ENCODE data around the gene ZBTB39.
A peak's percentile ranks its signal among the peaks of the same experiment; 100 is the strongest.
"Not testable (repeated sequence)": the region's sequence is repeated elsewhere in the genome, so short reads cannot be mapped to it uniquely, and the experiment has no call there.

The ZBTB39 gene

GRCh38 chr12:57019983-57020719 lies 13.8 kb upstream of the ZBTB39 start:
- in situ Hi-C loops (cut with MboI; ENCODE audit: low sequenced_read_pairs, unreplicated experiment) = loop anchor here (10.0 kb wide), 1 partner anchor 45 kb away; no protein-coding TSS in a partner anchor
- TF ChIP-seq CTCF (IDR thresholded peaks at IDR 0.05; ENCODE audit: borderline replicate concordance, control extremely low read depth, extremely low read depth, insufficient read depth, missing control alignments) = no peak
- DNase-seq (ENCODE audit: low spot score) = no peak

GRCh38 chr12:57018906-57019305 lies 12.6 kb upstream of the ZBTB39 start:
- in situ Hi-C loops (cut with MboI; ENCODE audit: low sequenced_read_pairs, unreplicated experiment) = loop anchor here (10.0 kb wide), 1 partner anchor 46 kb away; no protein-coding TSS in a partner anchor
- no peak for TF ChIP-seq CTCF (IDR thresholded peaks at IDR 0.05; ENCODE audit: borderline replicate concordance, control extremely low read depth, extremely low read depth, insufficient read depth, missing control alignments)
- DNase-seq (ENCODE audit: low spot score) = no peak

GRCh38 chr12:57018353-57018752 lies 12.0 kb upstream of the ZBTB39 start:
- DNase-seq (ENCODE audit: low spot score) = not testable (repeated sequence)
- in situ Hi-C loops (cut with MboI; ENCODE audit: low sequenced_read_pairs, unreplicated experiment) = loop anchor here (10.0 kb wide), 1 partner anchor 46 kb away; no protein-coding TSS in a partner anchor

GRCh38 chr12:57016348-57016747 lies 10.0 kb upstream of the ZBTB39 start, which contains the start of gene TAC3:
Gene TAC3 (minus strand): TSS chr12:57016529. CDS start chr12:57015797, 732 bp downstream.
- TF ChIP-seq CTCF (IDR thresholded peaks at IDR 0.05; ENCODE audit: borderline replicate concordance, control extremely low read depth, extremely low read depth, insufficient read depth, missing control alignments) = no peak
- DNase-seq (ENCODE audit: low spot score) = no peak
- in situ Hi-C loops (cut with MboI; ENCODE audit: low sequenced_read_pairs, unreplicated experiment) = loop anchor here (10.0 kb wide), 1 partner anchor 48 kb away; no protein-coding TSS in a partner anchor

- in situ Hi-C loops (cut with MboI; ENCODE audit: low sequenced_read_pairs, unreplicated experiment) = loop anchor here (10.0 kb wide), 1 partner anchor 52 kb away; no protein-coding TSS in a partner anchor
- DNase-seq (ENCODE audit: low spot score) = peak; percentile 62
- TF ChIP-seq CTCF (IDR thresholded peaks at IDR 0.05; ENCODE audit: borderline replicate concordance, control extremely low read depth, extremely low read depth, insufficient read depth, missing control alignments) = no peak
These were observed 6.5 kb upstream of the ZBTB39 start for GRCh38 chr12:57012600-57013465.

GRCh38 chr12:57011438-57012424 lies 5.4 kb upstream of the ZBTB39 start:
- no peak for TF ChIP-seq CTCF (IDR thresholded peaks at IDR 0.05; ENCODE audit: borderline replicate concordance, control extremely low read depth, extremely low read depth, insufficient read depth, missing control alignments)
- in situ Hi-C loops (cut with MboI; ENCODE audit: low sequenced_read_pairs, unreplicated experiment) = loop anchor here (10.0 kb wide), 1 partner anchor 53 kb away; no protein-coding TSS in a partner anchor
- no peak for DNase-seq (ENCODE audit: low spot score)
